ENCODE data around the gene ARNT2. TPM values are rescaled to one million over a fixed set of nuclear protein-coding genes. Genes with fewer than 3 reads are reported as not detected.
A peak's percentile ranks its signal among the peaks of the same experiment; 100 is the strongest.

The ARNT2 gene
- total and polyA plus RNA-seq, 2 experiments from 2014 or later, result 3.9 to 5.3 TPM

- H3K27ac ChIP-seq, result no peak overlapping the region
- H3K79me2 ChIP-seq, result no peaks in the 10 kb centered on the region
- WGBS (ENCODE audit: low lambda C conversion rate, missing lambda C conversion rate), result 95% methylated on average over 1 of the region's 1 CpG
- no peaks in the 10 kb centered on the region for H3K36me3 ChIP-seq (replicated peaks; ENCODE audit: insufficient read depth, low read depth)
- no peak for TF ChIP-seq EZH2phosphoT487 (IDR thresholded peaks at IDR 0.05; ENCODE audit: low read depth, severe bottlenecking, unreplicated experiment)
- TF ChIP-seq CTCF (IDR thresholded peaks at IDR 0.05; ENCODE audit: poor library complexity), result no peak
- TF ChIP-seq EZH2 (IDR thresholded peaks at IDR 0.05; ENCODE audit: borderline replicate concordance), result no peak
- no peaks in the 10 kb centered on the region for H3K9me3 ChIP-seq (ENCODE audit: low read depth)
- H2AFZ ChIP-seq, result no peak overlapping the region
- H3K9me2 ChIP-seq (replicated peaks; ENCODE audit: insufficient read depth), result no peaks in the 10 kb centered on the region
- no peaks in the 10 kb centered on the region for H4K20me1 ChIP-seq (ENCODE audit: insufficient read depth, poor library complexity, severe bottlenecking)
- DNase-seq (ENCODE audit: low spot score), result no peak
- H3K4me2 ChIP-seq, result no peak overlapping the region
- no peaks in the 10 kb centered on the region for H3K27me3 ChIP-seq
- no peak overlapping the region for H3K4me3 ChIP-seq
- peaks cover 7% of the 10 kb centered on the region for H3K4me1 ChIP-seq (ENCODE audit: insufficient read depth)
These were observed 145.0 kb downstream of the ARNT2 start for GRCh38 chr15:80549191-80549590.

- H3K4me1 ChIP-seq (ENCODE audit: insufficient read depth), result peaks cover 7% of the 10 kb centered on the region
- no peak for TF ChIP-seq CTCF (IDR thresholded peaks at IDR 0.05; ENCODE audit: poor library complexity)
- no peak for TF ChIP-seq EZH2phosphoT487 (IDR thresholded peaks at IDR 0.05; ENCODE audit: low read depth, severe bottlenecking, unreplicated experiment)
- TF ChIP-seq EZH2 (IDR thresholded peaks at IDR 0.05; ENCODE audit: borderline replicate concordance), result no peak
- H3K4me3 ChIP-seq, result no peak overlapping the region
- DNase-seq (ENCODE audit: low spot score), result no peak
- no peak overlapping the region for H3K4me2 ChIP-seq
- no peaks in the 10 kb centered on the region for H3K36me3 ChIP-seq (replicated peaks; ENCODE audit: insufficient read depth, low read depth)
- WGBS (ENCODE audit: low lambda C conversion rate, missing lambda C conversion rate), result 77% methylated on average over 3 of the region's 3 CpGs
- H4K20me1 ChIP-seq (ENCODE audit: insufficient read depth, poor library complexity, severe bottlenecking), result no peaks in the 10 kb centered on the region
- no peaks in the 10 kb centered on the region for H3K27me3 ChIP-seq
- H2AFZ ChIP-seq, result no peak overlapping the region
- H3K9me3 ChIP-seq (ENCODE audit: low read depth), result no peaks in the 10 kb centered on the region
- no peaks in the 10 kb centered on the region for H3K9me2 ChIP-seq (replicated peaks; ENCODE audit: insufficient read depth)
- no peaks in the 10 kb centered on the region for H3K79me2 ChIP-seq
- no peak overlapping the region for H3K27ac ChIP-seq
These were observed 145.5 kb downstream of the ARNT2 start for GRCh38 chr15:80549654-80550053.

- peak overlapping the region; percentile 47 for H3K27ac ChIP-seq
- WGBS (ENCODE audit: low lambda C conversion rate, missing lambda C conversion rate), result 36% methylated on average over 5 of the region's 5 CpGs
These were observed 146.2 kb downstream of the ARNT2 start for GRCh38 chr15:80550219-80550907.

More at GRCh38 chr15:80550219-80550907, 146.2 kb downstream of the ARNT2 start:
- Histone ChIP-seq H3K4me2 (peak overlapping the region; percentile 41), H3K4me3 (no peak overlapping the region), H3K36me3 (replicated peaks; ENCODE audit: insufficient read depth, low read depth) (no peaks in the 10 kb centered on the region), H3K79me2 (no peaks in the 10 kb centered on the region), H2AFZ (no peak overlapping the region), H3K4me1 (ENCODE audit: insufficient read depth) (peaks cover 7% of the 10 kb centered on the region), H3K9me3 (ENCODE audit: low read depth) (no peaks in the 10 kb centered on the region), H3K27me3 (no peaks in the 10 kb centered on the region), H4K20me1 (ENCODE audit: insufficient read depth, poor library complexity, severe bottlenecking) (no peaks in the 10 kb centered on the region), H3K9me2 (replicated peaks; ENCODE audit: insufficient read depth) (no peaks in the 10 kb centered on the region)
- DNase-seq (ENCODE audit: low spot score), result peak; percentile 33
- TF ChIP-seq CTCF (IDR thresholded peaks at IDR 0.05; ENCODE audit: poor library complexity) (no peak), EZH2 (IDR thresholded peaks at IDR 0.05; ENCODE audit: borderline replicate concordance) (no peak), EZH2phosphoT487 (IDR thresholded peaks at IDR 0.05; ENCODE audit: low read depth, severe bottlenecking, unreplicated experiment) (no peak)

Measured in hepatocyte (in vitro differentiated cells).